Fibroblast of peridontal ligament (primary cell): ENCODE data around the gene LOX.
"Not testable (repeated sequence)": the region's sequence is repeated elsewhere in the genome, so short reads cannot be mapped to it uniquely, and the experiment has no call there.

ENCODE experiments used
- DNase-seq: peaks from one replicate; pipeline ENCODE4 v3.0.0-alpha.2; 2010; ENCODE audit errors: extremely low read depth

LOX gene

GRCh38 chr5:122097391-122097790, 19.3 kb upstream of the LOX start:
- DNase-seq = no peak

- DNase-seq = no peak
Observed at GRCh38 chr5:122095158-122095557, 17.1 kb upstream of the LOX start.

GRCh38 chr5:122094251-122094650, 16.2 kb upstream of the LOX start:
- DNase-seq = not testable (repeated sequence)

DNA sequence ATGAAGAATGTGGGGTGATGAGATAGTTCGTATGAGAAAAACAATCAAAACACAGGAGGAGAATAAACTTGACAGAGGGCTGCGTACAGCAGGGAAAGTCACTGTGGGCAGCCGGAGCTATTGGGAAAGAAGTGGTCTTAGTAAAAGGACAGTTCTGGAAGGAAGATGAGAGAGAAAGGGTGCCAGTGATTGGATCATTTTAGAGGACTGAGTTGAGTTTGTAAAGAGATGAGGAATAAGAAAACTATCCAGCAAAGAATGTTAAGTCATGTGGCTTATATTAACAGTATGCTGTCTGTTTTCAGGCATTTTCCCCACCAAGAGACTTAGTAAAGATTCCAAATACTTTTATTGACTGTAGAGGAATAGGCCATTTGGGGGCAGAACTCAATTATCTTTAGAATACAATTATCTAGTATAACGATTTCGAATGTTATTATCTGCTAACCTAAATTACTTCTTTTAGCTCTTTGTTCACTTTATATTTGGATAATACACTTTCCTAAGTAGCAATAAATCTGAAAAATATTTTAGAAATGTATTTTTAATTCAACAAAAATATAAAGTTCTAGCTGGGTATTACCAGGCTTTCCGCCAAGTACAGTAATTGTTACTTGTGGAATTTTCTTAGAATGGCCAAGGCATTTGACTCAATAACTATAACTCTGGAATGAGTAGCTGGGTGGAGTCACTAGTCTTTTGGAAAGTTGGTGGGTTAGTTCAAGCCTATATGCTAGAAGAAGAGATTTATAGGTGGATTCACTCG, 15.5 kb upstream of the LOX start:
- peak; percentile 97 for DNase-seq

DNA sequence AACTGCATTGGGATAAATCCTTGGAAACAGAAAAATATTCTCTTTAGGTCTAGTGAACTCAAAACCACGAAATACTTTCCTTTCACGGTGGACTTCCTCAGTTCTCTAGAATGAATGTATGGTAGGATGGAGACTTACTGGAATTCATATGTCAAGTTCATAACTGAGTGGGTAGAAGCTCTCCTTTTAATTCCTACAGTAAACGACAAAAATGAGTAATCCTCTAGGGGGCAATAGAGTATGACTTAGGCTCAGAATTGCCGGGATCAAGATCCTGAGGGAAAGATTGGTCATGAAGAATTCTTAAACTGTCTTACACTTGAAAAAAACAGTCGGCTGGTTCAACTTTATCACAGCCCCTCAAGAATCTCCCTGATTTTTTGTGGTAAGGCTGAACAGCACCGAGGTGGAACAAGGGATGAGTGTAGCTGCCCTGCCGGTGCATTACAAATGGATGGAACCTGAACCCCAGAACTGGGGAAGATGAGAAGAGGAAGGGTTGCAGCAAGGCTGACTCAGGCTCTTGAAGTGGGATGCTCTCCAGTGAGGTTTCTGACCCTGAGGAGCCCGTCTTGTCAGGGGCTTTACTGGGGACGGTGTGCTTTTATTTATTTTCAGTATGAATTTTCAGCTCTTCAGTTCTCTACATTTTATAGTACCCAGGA, 14.0 kb upstream of the LOX start:
- DNase-seq = peak; percentile 88

GRCh38 chr5:122089096-122090013, 11.3 kb upstream of the LOX start:
- DNase-seq = peak; percentile 77

DNA sequence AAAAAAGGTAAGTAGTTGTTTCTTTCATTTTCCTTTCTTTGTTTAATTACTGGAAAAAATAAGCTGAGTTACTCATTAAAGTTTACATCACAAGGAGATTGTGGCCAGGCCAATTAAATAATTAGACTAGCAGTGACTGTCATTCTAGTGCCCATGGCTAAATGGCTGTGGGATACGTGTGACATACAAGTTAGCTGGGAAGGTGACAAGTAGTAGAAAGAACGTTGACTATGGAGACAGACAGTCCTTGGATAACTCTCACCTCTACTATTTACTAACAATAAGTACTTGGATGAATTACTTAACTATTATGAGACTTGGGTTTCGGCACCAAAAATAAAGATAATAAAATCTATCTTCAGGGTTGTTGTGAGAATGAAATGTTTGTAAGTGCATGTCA, 7.0 kb upstream of the LOX start:
- DNase-seq = no peak

GRCh38 chr5:122083535-122083934, 5.5 kb upstream of the LOX start:
- DNase-seq = no peak

DNA sequence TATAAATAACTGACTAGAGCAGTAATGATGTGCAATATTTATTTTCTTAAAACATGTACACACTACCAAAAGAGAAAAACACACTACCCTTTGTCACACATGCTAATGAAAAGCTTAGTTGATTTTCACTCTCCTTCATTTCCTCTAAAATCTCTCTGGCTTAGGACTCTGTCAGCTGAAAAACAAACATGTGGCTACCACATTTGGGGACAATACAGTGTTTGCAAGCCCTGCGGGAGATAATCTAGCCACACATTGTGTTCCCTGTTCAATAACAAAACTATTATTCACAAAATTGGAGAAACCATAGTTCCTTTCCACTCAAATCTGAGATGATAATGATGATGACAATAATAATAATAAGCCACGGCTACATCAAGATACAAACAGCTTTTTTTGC, 3.5 kb upstream of the LOX start:
- DNase-seq = no peak

DNA sequence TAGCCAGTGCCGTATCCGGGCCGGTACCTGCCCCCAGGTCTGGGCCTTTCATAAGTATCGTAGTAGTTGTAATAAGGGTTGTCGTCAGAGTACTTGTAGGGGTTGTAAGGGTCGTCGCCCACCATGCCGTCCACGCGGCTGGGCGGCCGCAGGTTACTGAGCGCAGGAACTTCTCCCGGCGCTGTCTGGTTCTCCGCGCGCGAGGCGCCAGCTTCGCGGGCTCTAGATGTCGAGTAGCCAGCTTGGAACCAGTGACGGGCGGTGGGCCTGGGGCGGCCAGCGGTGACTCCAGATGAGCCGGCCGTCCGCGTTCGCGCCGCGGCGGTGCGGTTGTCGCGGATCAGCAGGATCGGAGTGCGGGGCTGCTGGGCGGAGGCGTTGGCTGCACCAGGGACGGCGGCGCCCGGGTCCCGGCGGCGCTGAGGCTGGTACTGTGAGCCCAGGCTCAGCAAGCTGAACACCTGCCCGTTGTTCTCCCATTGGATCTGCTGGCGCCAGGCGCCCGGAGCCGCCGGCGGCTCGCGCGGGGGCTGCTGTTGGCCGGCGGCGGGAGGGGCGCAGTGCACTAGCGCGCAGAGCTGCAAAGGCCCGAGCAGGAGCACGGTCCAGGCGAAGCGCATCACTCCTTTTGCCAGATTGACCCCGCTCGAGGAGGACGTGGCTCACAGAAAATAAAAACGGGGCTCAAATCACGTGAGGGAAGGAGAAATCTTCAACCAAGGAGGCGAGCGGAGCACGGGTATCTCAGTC, 518 bp downstream of the LOX start:
- DNase-seq = no peak

GRCh38 chr5:122076669-122077365, 1.2 kb downstream of the LOX start:
- peak; percentile 77 for DNase-seq

- peak; percentile 57 for DNase-seq
Observed at GRCh38 chr5:122076050-122076461, 2.0 kb downstream of the LOX start.

GRCh38 chr5:122073864-122074263, 4.2 kb downstream of the LOX start:
- DNase-seq = no peak

GRCh38 chr5:122073018-122073417, 5.0 kb downstream of the LOX start:
- peak; percentile 36 for DNase-seq

DNA sequence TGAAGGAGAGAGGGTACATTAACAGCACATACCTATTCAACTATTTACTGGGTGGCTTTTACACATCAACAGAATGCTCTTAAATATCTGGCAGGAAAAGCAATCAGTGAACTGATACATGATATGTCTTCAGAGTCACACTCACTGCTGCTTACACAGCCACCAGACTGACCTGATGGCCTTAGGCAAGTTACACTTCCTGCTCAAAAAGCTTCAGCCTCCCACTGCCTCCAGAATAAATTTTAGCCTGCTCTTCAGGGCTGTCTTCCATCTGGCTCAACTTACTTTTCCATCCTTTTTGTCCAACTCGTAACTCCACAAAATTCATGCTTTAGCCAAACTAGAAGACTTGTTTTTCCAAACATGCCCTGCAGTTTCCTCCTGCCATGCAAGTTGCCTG, 10.7 kb downstream of the LOX start:
- no peak for DNase-seq

DNA sequence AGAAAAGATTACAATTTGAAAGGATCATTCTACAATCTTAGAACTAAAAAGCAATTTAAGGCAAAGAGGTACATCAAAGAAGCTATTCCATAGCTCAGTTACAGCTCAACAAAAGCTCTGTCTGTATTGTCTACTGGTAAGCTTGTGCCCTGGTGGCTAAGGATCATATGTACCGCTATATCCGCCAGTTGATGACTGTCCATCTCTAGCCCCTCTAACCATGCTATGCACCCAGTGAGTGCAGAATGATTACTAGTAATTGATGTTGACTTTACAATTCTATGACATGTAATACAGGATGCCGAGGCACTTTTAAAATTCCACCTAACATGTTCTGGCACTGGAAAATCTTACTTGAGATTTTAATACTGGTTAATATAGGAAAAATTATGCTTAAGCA, 13.1 kb downstream of the LOX start:
- DNase-seq = no peak

GRCh38 chr5:122063836-122064235, 14.2 kb downstream of the LOX start:
- peak; percentile 40 for DNase-seq

DNA sequence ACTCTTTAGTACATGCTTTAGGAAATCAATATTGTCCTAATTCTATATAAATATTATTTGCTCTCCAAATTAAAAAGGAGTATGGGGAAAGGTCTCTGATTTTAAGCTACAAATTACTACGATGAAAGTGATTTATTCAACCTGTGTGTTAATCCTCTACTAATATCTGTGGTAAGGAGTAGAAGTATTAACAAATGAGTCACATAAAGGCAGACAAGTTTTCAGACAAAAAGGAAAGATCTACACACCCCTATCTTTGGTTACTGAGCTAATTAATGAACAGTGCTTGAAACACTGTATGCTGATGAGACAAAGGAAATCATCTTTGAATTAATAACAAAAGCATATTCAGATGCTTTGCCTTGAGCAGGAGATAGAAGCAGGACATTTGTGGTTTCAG, 15.9 kb downstream of the LOX start:
- DNase-seq = no peak

GRCh38 chr5:122056913-122057312, 21.1 kb downstream of the LOX start:
- DNase-seq = no peak

GRCh38 chr5:122054266-122054665, 23.8 kb downstream of the LOX start:
- DNase-seq = no peak
